Measurements from ENCODE around the gene PTPN4.

PTPN4 gene

GRCh38 chr2:119901013-119901412 is 141.3 kb downstream of the PTPN4 start:
- Histone ChIP-seq H3K27me3 (no peaks in the 10 kb centered on the region), H3K27ac (no peak overlapping the region), H3K4me1 (no peaks in the 10 kb centered on the region), H3K36me3 (peaks cover 27 to 33% (median 30%) of the 10 kb centered on the region in 3 donors), H3K9me3 (no peaks in the 10 kb centered on the region), H3K4me3 (no peak overlapping the region)
- no peak for TF ChIP-seq CTCF (IDR thresholded peaks at IDR 0.05)
- DNase-seq, result no peak
- intact Hi-C loops (cut with DNase I; ENCODE audit: low total_unique reads), result no loop called here

- Histone ChIP-seq H3K4me3 (no peak overlapping the region), H3K27me3 (no peaks in the 10 kb centered on the region), H3K27ac (no peak overlapping the region), H3K9me3 (peaks cover 0 to 3% (median 0%) of the 10 kb centered on the region in 3 donors), H3K4me1 (no peaks in the 10 kb centered on the region), H3K36me3 (peaks cover 0 to 6% (median 0%) of the 10 kb centered on the region in 3 donors)
- TF ChIP-seq CTCF (IDR thresholded peaks at IDR 0.05), result no peak
- intact Hi-C loops (cut with DNase I; ENCODE audit: low total_unique reads), result no loop called here
- DNase-seq, result no peak
Observed at GRCh38 chr2:119910566-119910965, 150.8 kb downstream of the PTPN4 start.

- H3K4me3 ChIP-seq, result no peak overlapping the region
- no peaks in the 10 kb centered on the region for H3K4me1 ChIP-seq
- intact Hi-C loops (cut with DNase I; ENCODE audit: low total_unique reads), result no loop called here
- no peaks in the 10 kb centered on the region for H3K27me3 ChIP-seq
- TF ChIP-seq CTCF (IDR thresholded peaks at IDR 0.05), result no peak
- no peak overlapping the region for H3K27ac ChIP-seq
- H3K9me3 ChIP-seq, result no peaks in the 10 kb centered on the region
- no peak for DNase-seq
- peaks cover 0 to 7% (median 1%) of the 10 kb centered on the region in 3 donors for H3K36me3 ChIP-seq
Observed at GRCh38 chr2:119914266-119914665, 154.5 kb downstream of the PTPN4 start.

GRCh38 chr2:119921825-119922224 is 162.1 kb downstream of the PTPN4 start:
- intact Hi-C loops (cut with DNase I; ENCODE audit: low total_unique reads), result no loop called here
- no peak for TF ChIP-seq CTCF (IDR thresholded peaks at IDR 0.05)
- no peaks in the 10 kb centered on the region for H3K9me3 ChIP-seq

GRCh38 chr2:119922699-119923098 is 163.0 kb downstream of the PTPN4 start:
- no peaks in the 10 kb centered on the region for H3K9me3 ChIP-seq
- no peaks in the 10 kb centered on the region for H3K36me3 ChIP-seq
- no peaks in the 10 kb centered on the region for H3K4me1 ChIP-seq
- no peak for DNase-seq
- H3K4me3 ChIP-seq, result no peak overlapping the region
- H3K27ac ChIP-seq, result no peak overlapping the region
- TF ChIP-seq CTCF (IDR thresholded peaks at IDR 0.05), result no peak
- no peaks in the 10 kb centered on the region for H3K27me3 ChIP-seq
- intact Hi-C loops (cut with DNase I; ENCODE audit: low total_unique reads), result no loop called here

More at GRCh38 chr2:119921825-119922224, 162.1 kb downstream of the PTPN4 start:
- Histone ChIP-seq H3K4me1 (no peaks in the 10 kb centered on the region), H3K36me3 (peaks cover 0 to 6% (median 0%) of the 10 kb centered on the region in 3 donors), H3K27ac (no peak overlapping the region), H3K27me3 (no peaks in the 10 kb centered on the region), H3K4me3 (no peak overlapping the region)
- no peak for DNase-seq

GRCh38 chr2:119929537-119929936 is 169.8 kb downstream of the PTPN4 start:
- Histone ChIP-seq H3K27ac (no peak overlapping the region), H3K27me3 (no peaks in the 10 kb centered on the region), H3K36me3 (peaks cover 0 to 12% (median 0%) of the 10 kb centered on the region in 3 donors), H3K9me3 (no peaks in the 10 kb centered on the region), H3K4me1 (no peaks in the 10 kb centered on the region), H3K4me3 (no peak overlapping the region)
- intact Hi-C loops (cut with DNase I; ENCODE audit: low total_unique reads), result no loop called here
- no peak for TF ChIP-seq CTCF (IDR thresholded peaks at IDR 0.05)
- no peak for DNase-seq
